GM19372 (cell line): ENCODE data around the gene NAPA.
"Not testable (repeated sequence)": the region's sequence is repeated elsewhere in the genome, so short reads cannot be mapped to it uniquely, and the experiment has no call there.

Experiments
- ATAC-seq: cut with Tn5 transposase; IDR thresholded peaks from one replicate; pipeline ENCODE4 v1.9.1; 2021; ENCODE audit warnings: mild to moderate bottlenecking, low read depth, moderate library complexity; ENCODE audit not compliant: unreplicated experiment

Gene NAPA

GRCh38 chr19:47487551-47488515, 27.0 kb downstream of the NAPA start:
- ATAC-seq, result no peak

GRCh38 chr19:47486900-47487299, 28.0 kb downstream of the NAPA start:
- no peak for ATAC-seq

GRCh38 chr19:47486220-47486619, 28.6 kb downstream of the NAPA start:
- not testable (repeated sequence) for ATAC-seq

- ATAC-seq, result no peak
These were observed 29.7 kb downstream of the NAPA start for GRCh38 chr19:47485210-47485609.

DNA sequence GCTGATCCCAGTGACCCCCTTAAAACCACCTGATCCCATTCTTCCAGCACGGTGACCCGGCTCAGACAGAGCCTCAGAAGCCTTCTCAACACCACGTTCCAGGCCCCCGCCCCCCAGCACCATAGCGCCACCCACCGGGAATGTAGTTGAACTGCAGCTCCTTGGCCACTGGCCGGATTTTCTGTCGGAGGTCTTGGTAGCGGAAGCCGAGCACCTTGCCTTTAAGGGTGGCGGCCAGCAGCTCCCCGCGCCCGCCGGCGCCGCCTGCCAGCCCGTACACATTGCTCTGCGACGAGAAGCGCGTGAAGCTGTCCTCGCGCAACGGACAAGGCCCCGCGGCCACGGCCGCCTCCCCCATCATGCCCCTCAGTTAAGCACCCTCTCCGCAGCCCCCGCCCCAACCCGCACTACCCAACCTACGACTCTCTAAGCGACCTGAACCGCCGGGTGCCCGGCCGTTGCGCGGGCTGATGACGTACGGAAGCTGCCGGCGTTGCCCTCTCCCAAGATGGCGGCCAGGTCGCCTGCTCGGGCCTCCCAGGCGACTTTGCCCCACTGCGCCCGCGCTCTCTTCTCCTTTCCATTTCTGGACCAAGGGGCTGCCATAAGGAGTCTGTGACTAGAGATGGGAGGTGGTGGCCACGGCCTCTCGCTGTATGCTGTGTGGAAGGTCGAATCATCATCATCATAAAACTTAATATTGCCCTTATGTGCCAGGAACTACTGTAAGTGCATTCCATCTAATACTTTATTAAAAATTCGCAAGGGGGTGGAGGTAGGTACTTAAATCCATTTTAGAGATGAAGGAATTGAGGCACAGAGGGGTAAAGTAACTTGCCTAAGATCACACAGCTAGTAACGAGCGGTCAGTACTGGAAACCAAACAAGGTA, 30.8 kb downstream of the NAPA start, which contains the start of gene KPTN:
TSS of gene KPTN (minus strand) at position 420 of the 891 bp plus-strand sequence. CDS start at position 361, 59 bp downstream.
- ATAC-seq, result peak; percentile 74

DNA sequence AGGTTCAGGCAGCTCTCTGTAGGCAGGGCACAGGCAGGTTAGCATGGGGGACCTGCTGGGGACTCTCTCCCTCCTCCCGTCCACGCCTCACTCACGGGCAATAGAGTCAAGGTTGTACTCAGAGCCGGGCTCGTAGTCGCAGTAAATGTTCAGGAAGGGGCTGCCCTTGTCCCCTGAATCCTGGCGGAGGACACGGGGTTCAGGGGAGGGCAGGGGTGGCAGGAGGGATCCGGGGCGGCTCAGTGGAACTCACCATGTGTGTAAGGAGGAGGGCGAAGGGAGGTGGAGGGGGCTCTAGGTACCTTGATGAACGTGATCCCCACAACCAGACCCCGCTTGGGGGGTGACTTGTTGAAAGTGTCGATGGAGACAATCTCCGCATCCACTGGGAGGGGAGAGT, 31.7 kb downstream of the NAPA start:
- ATAC-seq, result no peak

DNA sequence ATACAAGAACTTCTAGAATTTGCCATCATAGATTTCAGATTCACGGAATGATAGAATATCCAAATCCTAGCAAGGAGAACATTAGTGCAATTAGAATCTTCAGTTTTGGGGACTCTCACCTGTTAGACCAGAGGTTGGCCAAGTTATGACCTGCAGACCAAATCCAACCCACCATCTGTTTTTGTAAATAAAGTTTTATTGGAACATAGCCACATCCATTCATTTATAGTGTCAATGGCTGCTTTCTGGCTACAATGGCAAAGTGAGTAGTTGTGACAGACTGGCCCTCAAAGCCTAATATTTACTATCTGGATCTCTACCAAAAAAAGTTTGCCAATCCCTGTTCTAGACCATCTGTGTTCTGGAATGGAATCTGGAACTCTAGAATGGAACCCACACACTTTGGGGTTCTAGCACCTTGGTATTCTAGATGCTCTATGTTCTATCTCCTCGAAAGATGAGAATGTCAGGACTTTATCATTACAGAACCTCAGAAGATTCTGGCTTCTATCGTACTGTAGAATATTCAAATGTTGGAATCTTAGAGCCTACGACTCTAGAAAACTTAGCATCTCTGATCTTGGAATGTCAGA, 33.3 kb downstream of the NAPA start:
- no peak for ATAC-seq

DNA sequence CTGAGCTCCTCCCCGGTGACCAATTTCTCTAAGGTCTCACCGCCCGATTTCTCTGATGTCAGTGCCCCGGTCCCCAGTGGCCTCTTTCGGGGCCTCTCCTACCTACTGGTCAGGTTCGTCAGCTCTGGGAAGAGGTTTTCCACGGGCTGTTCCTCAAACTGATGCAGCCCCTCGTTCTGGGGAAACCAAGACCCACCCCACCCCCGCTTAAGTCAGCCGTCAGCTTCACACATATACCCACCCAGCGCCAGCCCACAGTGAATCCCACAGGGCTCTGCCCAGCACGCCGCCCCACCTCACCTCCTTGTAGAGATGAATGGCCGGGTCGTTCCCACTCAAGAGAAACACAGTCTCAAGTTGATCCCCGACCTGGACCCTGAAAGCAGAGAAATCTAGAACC, 34.2 kb downstream of the NAPA start:
- no peak for ATAC-seq

DNA sequence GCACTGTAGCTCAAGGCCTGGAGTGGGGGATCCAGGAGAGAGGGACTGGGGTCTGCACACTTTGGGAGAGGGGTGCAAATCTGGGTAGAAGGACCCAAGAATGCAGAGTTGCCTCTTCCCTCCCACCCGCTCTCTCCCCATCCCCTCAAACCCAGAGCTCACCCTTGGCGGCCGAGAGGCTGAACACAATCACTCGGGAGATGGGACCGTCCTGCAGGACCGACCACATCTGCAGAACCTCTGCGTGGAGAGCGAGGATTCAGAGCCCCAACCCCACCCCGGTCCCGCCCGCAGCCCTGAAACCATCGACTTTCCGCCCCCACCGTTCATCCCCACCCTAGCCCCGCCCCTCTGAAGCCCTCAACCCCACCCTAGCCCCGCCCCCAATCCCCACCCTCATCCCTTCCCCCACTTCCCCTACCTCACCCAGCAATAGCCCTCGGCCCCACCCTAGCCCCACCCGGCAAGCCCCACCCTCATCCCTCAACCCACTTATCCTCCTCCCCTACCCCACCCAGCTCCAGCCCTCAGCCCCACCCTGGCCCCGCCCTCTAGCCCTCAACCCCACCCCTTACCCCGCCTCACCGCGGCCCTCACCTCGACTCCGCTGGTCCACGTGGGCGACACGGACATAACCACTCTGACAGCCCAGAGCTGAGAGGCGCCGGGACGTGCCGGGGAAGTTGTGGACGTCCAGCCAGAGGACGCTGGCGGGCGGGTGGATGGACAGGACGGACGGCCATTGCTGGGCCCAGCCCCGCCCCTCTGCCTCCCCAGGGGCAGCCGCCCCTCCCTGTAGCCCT, 35.0 kb downstream of the NAPA start:
- ATAC-seq, result no peak

DNA sequence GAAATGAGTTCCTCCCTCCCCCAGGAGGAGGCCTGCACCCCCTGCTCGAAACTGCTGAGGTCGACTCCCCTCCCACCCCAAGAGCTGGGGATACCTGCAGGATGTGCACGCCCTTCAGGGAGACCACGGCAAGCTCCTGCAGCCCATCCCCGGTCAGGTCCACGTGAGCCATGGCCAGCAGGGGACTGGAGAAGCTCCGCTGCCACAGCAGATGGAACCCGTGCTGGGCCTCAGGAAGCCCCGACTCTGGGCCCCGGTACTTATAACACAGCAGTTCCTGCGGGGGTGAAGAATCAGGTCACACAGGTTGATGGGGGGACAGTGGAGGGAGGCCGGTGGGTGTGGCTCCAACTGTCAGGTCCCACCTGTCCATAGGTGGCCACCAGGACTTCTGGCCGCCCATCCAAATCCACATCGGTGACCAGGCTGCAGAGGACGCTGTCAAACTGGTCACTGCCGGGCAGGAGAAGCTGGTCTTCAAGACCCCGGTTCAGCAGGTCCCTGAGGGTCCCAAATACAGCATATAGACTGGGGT, 38.4 kb downstream of the NAPA start:
- ATAC-seq, result no peak

DNA sequence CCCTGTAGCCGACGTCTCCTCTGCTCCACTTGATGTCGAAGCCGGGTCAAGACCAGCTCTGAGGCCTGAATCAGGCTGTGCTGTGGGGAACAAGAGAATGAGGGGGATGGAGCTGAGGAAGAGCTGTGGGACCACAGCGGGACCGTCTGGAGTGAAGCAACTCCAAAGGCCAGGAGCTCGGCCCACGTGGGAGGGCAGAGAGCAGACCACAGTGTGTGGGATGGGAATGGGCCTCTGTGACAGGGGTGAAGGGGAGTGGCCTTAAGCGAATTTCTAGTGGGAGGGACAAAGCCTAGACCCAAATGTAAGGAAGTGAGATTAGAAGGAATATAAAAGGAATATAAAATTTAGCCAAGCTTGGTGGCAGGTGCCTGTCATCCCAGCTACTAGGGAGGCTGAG, 39.4 kb downstream of the NAPA start:
- ATAC-seq, result no peak

- ATAC-seq, result no peak
These were observed 41.5 kb downstream of the NAPA start for GRCh38 chr19:47473336-47473735.

- ATAC-seq, result no peak
These were observed 43.0 kb downstream of the NAPA start, which contains the start of gene SLC8A2 for GRCh38 chr19:47471733-47472457. SLC8A2 (minus strand) TSS chr19:47471893; CDS start chr19:47466403, 5,490 bp downstream.

DNA sequence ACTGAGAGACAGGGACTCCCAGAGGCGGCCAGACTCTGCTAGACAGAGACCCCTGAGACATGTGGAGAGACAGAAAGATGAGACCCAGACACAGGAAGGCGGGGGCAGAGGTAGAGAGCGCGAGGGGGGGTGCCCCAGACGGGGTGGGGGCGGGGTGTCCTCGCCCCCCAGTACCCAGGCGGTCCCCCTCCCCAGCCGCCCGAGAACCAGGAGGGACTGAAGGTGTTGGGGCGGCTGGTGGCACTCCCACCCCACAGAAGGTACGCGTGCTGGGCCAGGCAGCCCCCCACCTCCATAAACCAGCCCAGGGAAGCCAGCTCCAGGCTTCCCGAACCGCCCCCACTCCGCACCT, 43.5 kb downstream of the NAPA start:
- ATAC-seq, result no peak

GRCh38 chr19:47470447-47471195, 44.2 kb downstream of the NAPA start:
- no peak for ATAC-seq

- ATAC-seq, result no peak
These were observed 45.1 kb downstream of the NAPA start for GRCh38 chr19:47469719-47470118.

- ATAC-seq, result no peak
These were observed 45.5 kb downstream of the NAPA start for GRCh38 chr19:47469363-47469700.

DNA sequence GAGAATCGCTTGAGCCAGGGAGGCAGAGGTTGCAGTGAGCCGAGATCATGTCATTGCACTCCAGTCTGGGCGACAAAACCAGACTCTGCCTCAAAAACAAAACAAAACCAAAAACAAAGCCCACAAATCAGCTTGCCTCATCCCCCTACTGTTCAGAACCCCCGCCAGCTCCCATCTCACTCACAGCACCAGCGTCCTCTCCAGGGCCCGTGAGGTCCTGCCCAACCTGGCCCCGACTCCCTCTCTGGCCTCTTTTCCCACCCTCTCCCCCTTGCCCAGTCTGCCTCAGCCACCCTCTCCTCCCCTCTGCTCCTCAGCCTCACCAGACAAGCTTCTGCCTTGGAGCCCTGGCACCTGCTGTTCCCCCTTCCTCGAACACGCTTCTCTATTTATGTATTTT, 46.9 kb downstream of the NAPA start:
- ATAC-seq, result no peak
